NCI-H1417 treated with DMSO at 0.1 percent for 48 hours (cell line): ENCODE results near the gene HSF5.

ENCODE experiments used
- DNase-seq: peaks from one replicate; lab custom pipeline; 2025; lab: John Stamatoyannopoulos, UW

HSF5 gene

GRCh38 chr17:58487589-58488427 lies at the start of gene HSF5:
Gene HSF5, minus strand, starts transcription at chr17:58488408. Its CDS starts 134 bp downstream, at chr17:58488274.
- DNase-seq, result no peak

GRCh38 chr17:58537266-58537665 lies 49.1 kb upstream of the HSF5 start:
- no peak for DNase-seq

GRCh38 chr17:58536542-58536941 lies 48.3 kb upstream of the HSF5 start:
- DNase-seq, result no peak

- DNase-seq, result no peak
Observed at GRCh38 chr17:58535431-58535830, 47.2 kb upstream of the HSF5 start.

DNA sequence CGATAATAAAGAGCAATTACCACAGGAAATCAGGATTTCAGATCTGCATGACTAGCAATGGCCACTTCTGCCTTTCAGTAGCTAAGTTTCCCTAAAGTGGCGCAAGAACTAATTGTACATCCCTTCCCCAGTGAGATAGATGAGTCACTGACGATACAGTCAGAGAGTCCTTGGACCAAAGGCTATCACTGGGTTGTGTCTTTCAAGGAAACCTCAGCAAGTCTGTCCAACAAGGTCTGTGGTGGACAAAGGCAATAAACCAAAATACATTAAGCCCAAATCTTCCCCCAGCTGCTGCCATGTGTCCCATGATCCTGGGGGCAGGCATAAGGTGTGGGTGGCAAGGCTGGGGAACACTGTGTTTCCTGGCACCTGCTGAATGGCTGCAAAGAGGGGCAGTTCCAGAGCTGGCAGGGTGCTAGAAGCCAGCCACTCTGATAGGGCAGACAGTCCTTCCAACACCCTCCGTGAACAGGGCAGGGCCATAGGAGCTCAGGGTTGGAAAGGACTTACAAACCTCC lies 46.8 kb upstream of the HSF5 start:
- no peak for DNase-seq

GRCh38 chr17:58534331-58534730 lies 46.1 kb upstream of the HSF5 start:
- no peak for DNase-seq

- no peak for DNase-seq
Observed at GRCh38 chr17:58533616-58534188, 45.5 kb upstream of the HSF5 start.

DNA sequence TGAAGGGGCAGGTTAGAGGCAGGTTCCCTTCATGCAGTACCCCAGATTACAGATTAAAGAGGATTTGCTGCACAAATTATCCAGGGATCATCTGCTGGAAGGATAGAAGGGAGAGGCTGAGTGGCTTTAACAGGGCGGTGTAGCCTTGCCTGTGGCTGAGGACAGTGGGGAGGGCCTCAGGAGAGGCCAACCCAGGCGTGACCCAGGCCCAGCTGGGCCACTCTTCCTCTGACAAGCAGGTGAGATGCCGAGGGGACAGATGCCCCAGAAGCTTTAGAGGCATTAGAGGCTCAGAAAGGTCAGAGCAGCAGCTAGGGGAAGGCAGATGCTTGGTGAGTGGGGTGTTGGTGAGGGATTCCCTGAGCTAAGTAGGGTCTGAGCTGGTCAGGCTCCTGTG lies 44.3 kb upstream of the HSF5 start:
- no peak for DNase-seq

GRCh38 chr17:58531661-58532554 lies 43.7 kb upstream of the HSF5 start:
- DNase-seq, result peak; percentile 7

DNA sequence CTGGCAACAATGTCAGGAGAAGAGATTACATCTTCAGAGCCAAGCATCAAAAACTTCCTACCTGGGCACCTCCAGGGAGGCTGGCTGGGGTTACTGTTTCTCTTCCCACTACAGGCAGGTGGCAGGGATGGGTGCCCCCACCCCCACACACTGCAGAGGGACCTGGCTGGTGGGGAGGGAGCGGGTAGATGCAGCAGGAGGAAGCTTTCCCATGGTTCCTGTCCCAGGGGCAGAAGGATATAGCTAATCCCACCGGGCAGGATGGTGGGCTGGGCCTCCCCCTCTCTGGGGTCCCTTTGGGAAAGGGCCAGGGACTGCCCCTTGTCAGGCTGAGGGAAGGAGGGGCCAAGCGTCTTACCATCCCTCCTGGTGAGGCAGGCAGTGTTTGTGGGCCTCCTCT lies 42.9 kb upstream of the HSF5 start:
- no peak for DNase-seq

DNA sequence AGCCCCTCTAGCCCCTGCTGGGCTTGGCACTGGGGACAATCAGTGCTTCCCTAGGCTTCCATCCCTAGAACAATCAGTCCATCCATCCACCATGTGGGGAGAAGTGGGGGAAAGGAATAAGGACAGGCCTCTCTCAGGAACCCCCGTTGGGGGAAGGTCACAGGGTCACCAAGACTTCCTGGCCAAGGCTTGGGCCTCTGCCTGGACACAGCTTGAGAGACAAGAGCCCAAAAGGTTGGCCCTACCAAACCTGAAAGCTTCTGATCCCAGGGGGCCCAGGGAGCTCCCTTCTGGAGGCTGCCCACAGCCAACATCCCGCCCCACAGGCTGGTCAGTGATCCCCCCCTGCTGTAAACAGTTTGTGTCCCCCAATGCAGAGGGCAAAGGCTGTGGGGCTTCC lies 42.4 kb upstream of the HSF5 start:
- no peak for DNase-seq

GRCh38 chr17:58529275-58529674 lies 41.1 kb upstream of the HSF5 start:
- no peak for DNase-seq

GRCh38 chr17:58528443-58528842 lies 40.2 kb upstream of the HSF5 start:
- DNase-seq, result no peak

DNA sequence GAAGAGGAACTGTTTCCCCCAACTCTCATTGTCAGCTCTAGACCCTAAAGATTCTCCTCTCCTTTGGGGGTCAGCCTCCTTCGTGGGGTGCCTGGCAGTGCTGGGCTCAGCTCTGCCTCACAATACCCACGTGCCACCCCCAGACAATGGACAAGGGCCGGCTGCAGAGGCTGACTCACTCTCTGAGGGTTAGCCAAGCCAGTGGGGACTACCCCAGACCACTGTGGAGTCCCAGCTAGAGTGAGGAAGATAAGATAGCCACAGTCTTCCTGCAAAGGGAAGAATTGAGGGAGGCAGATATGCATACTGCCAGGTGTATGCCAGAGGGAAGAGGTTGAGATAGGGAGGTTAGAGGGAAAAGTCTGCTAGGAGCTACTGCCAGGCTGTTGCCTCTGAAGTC lies 39.7 kb upstream of the HSF5 start:
- no peak for DNase-seq

DNA sequence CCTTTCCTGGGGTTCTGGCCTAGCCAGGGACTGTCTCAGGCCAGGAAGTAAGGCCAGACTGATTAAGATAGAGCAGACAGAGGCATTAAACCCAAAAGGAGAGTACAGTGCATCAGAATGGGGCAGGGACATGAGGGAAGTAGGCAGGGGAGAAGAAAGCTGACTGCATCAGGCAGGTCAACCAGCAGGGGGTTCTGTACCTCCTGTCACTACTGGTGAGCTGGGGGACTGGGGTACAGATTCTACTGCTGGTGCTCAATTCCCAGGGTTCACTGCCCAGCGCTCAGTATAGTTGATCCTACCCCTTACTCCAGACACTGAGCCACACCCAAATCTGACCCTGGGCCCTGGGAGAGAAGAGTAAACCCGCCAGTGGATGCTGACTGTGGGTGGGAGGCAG lies 39.1 kb upstream of the HSF5 start:
- no peak for DNase-seq

GRCh38 chr17:58525239-58525638 lies 37.0 kb upstream of the HSF5 start:
- no peak for DNase-seq

DNA sequence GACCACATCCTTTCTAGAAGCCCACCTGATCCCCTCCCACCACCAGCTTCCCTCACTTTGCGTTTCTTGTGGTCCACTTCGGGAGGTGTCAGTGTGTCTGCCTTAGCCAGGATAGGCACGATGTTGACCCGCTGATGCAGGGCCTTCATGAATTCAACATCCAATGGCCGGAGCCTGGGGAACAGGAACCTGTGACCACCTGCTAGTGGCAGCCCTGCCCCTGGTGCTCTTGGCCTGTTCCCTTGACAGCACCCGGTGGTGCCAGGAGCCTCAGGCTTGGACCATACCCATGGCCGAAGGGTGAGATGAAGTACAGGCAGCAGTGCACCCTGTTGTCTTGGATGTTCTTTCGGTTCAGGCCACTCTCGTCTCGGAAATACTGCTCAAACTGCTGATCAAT lies 33.5 kb upstream of the HSF5 start:
- no peak for DNase-seq

GRCh38 chr17:58520843-58521430 lies 32.7 kb upstream of the HSF5 start:
- DNase-seq, result no peak

DNA sequence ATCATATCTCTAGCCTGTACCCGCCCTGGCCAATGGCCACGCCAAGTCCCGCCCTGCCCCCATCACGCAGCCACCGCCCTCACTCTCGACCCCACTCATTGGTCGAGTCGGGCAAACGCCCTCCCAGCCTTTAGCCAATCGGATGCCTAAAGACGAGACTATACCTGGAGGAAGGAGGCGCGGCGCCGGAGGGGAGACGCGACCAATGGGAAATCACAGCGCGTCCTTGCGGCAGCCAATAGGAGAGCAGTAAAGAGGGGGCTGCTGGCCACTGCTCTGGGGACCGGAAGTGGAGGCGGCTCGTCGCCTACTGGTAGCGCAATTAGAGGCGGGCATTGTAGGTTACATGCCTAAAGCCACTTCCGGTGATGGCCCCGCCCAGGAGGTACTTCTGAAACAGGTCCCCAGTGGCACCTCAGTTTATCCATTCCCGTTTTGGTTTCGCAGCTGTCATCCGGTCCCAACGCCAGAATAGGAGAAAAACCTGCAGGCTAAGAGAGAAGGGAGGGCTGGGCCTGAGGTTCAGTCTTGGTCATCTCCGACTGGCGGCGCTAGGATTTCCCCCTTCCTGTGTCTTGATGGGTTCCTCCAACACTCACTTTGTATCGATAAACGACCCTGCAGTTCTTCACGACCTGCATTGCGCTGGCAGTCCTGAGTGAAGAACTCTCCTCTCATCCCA lies 29.9 kb upstream of the HSF5 start:
- DNase-seq, result peak; percentile 100

DNA sequence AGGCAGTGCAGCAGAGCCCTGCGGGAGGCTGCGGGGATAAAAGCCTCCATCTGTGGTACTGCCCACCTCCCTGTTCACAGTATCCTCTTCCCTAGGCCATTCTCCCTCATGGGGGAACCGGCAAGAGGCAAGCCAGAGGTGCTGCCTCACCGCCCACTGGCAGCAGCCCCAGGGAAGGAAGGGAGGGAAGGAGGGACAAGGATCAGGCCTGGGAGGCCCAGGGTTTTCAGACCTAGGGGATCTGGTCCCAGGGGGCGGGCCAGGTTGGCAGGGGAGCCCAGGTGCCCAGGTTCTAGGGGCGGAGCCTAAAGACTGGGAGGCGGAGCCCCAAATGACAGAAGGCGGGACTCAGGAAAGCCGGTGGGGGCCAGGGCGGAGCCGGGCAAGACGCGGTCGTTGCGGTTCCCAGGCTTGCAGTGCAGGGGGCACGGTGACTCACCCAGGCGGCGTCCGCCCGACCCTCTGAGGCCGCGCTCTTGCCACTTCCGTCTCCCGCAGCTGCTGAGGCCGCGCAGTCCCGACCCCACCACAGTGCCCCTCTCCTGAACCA lies 29.2 kb upstream of the HSF5 start:
- no peak for DNase-seq
